Glutamatergic neuron (in vitro differentiated cells): ENCODE measurements around the gene POLR1A. TPM values are rescaled to one million over a fixed set of nuclear protein-coding genes. Genes with fewer than 3 reads are reported as not detected.
A peak's percentile ranks its signal among the peaks of the same experiment; 100 is the strongest.

ENCODE experiments used
- DNase-seq: peaks from one replicate; pipeline ENCODE4 v3.0.0; 2022
- H3K27ac Mint-ChIP-seq: one replicate; pipeline ENCODE4 v1.8.0; 2020; ENCODE audit warnings: mild to moderate bottlenecking, mixed read lengths, inconsistent platforms; ENCODE audit not compliant: unreplicated experiment
- H3K27me3 Mint-ChIP-seq: one replicate; pipeline ENCODE4 v1.8.0; 2020; ENCODE audit warnings: mild to moderate bottlenecking, moderate library complexity, mixed read lengths, inconsistent platforms; ENCODE audit not compliant: unreplicated experiment
- H3K36me3 Mint-ChIP-seq: one replicate; pipeline ENCODE4 v1.8.0; 2020; ENCODE audit warnings: mild to moderate bottlenecking, mixed read lengths, inconsistent platforms; ENCODE audit not compliant: unreplicated experiment
- H3K4me1 Mint-ChIP-seq: one replicate; pipeline ENCODE4 v1.8.0; 2020; ENCODE audit warnings: mild to moderate bottlenecking, low read depth, mixed read lengths, inconsistent platforms; ENCODE audit not compliant: unreplicated experiment
- H3K4me3 Mint-ChIP-seq: one replicate; pipeline ENCODE4 v1.8.0; 2020; ENCODE audit warnings: mild to moderate bottlenecking, mixed read lengths, inconsistent platforms; ENCODE audit not compliant: unreplicated experiment
- H3K9me3 Mint-ChIP-seq: one replicate; pipeline ENCODE4 v1.8.0; 2020; ENCODE audit warnings: mild to moderate bottlenecking, moderate library complexity, mixed read lengths, inconsistent platforms; ENCODE audit not compliant: unreplicated experiment
- CTCF ChIP-seq: fragments of 200-600 bp; sonication (generic); IDR thresholded peaks from one replicate; pipeline ENCODE4 v1.5.0; 2021; ENCODE audit not compliant: partially characterized antibody, unreplicated experiment
- long read RNA-seq: library from polyadenylated mRNA; unstranded; transcript quantifications from one replicate; pipeline ENCODE4 v2.0.0, GENCODE V29; 2020; ENCODE audit not compliant: unreplicated experiment
- total RNA-seq: library from RNA; stranded (reverse); fragmentation: NEBNext Ultra II Directional; extraction: Animal tissue kit (Norgen Biotek cat#: 25700); gene quantifications from one replicate; pipeline ENCODE4 v1.2.1, GENCODE V29; 2021; ENCODE audit not compliant: unreplicated experiment

The POLR1A gene
- 34.7 TPM for total RNA-seq
- long read RNA-seq, partial matches to known transcripts: 0 of 5 reads
- long read RNA-seq, other reads (novel, unspliced or antisense): 5 of 5 reads

- H3K4me1 Mint-ChIP-seq: peaks cover 13% of the 10 kb centered on the region
- H3K36me3 Mint-ChIP-seq: peaks cover 8% of the 10 kb centered on the region
- H3K27ac Mint-ChIP-seq: peak within 1 kb of the TSS; percentile 100
- DNase-seq: peak; percentile 84
- H3K9me3 Mint-ChIP-seq: peaks cover 12% of the 10 kb centered on the region
- H3K4me3 Mint-ChIP-seq: peak within 1 kb of the TSS; percentile 98
- no peak for TF ChIP-seq CTCF
- H3K27me3 Mint-ChIP-seq: peaks cover 8% of the 10 kb centered on the region
These were observed at the start of gene POLR1A for GRCh38 chr2:86105252-86105968. POLR1A (minus strand) TSS chr2:86105886; CDS start chr2:86105776, 110 bp downstream.

GRCh38 chr2:86150502-86150901 lies 44.8 kb upstream of the POLR1A start:
- peaks cover 1% of the 10 kb centered on the region for H3K27me3 Mint-ChIP-seq
- no peak overlapping the region for H3K4me3 Mint-ChIP-seq
- peak overlapping the region; percentile 65 for H3K27ac Mint-ChIP-seq
- no peaks in the 10 kb centered on the region for H3K9me3 Mint-ChIP-seq
- H3K36me3 Mint-ChIP-seq: no peaks in the 10 kb centered on the region
- no peak for TF ChIP-seq CTCF
- no peak for DNase-seq
- H3K4me1 Mint-ChIP-seq: peaks cover 6% of the 10 kb centered on the region

- peaks cover 4% of the 10 kb centered on the region for H3K36me3 Mint-ChIP-seq
- peaks cover 6% of the 10 kb centered on the region for H3K4me1 Mint-ChIP-seq
- peaks cover 3% of the 10 kb centered on the region for H3K27me3 Mint-ChIP-seq
- no peak for DNase-seq
- no peak overlapping the region for H3K4me3 Mint-ChIP-seq
- H3K27ac Mint-ChIP-seq: no peak overlapping the region
- no peak for TF ChIP-seq CTCF
- H3K9me3 Mint-ChIP-seq: no peaks in the 10 kb centered on the region
These were observed 42.1 kb upstream of the POLR1A start for GRCh38 chr2:86147793-86148192.

- no peak overlapping the region for H3K4me3 Mint-ChIP-seq
- H3K4me1 Mint-ChIP-seq: no peaks in the 10 kb centered on the region
- no peaks in the 10 kb centered on the region for H3K9me3 Mint-ChIP-seq
- peaks cover 4% of the 10 kb centered on the region for H3K36me3 Mint-ChIP-seq
- TF ChIP-seq CTCF: no peak
- peaks cover 1% of the 10 kb centered on the region for H3K27me3 Mint-ChIP-seq
- no peak for DNase-seq
- H3K27ac Mint-ChIP-seq: no peak overlapping the region
These were observed 38.4 kb upstream of the POLR1A start for GRCh38 chr2:86143926-86144685.

- no peak for TF ChIP-seq CTCF
- Mint-ChIP-seq H3K4me3 (no peak overlapping the region), H3K36me3 (peaks cover 4% of the 10 kb centered on the region), H3K27me3 (peaks cover 1% of the 10 kb centered on the region), H3K27ac (no peak overlapping the region), H3K9me3 (no peaks in the 10 kb centered on the region), H3K4me1 (no peaks in the 10 kb centered on the region)
- DNase-seq: no peak
These were observed 37.6 kb upstream of the POLR1A start for GRCh38 chr2:86143307-86143706.
